Neural progenitor cell (in vitro differentiated cells): ENCODE measurements around the gene PLXNA4. TPM values are rescaled to one million over a fixed set of nuclear protein-coding genes. Genes with fewer than 3 reads are reported as not detected.

ENCODE experiments used
- DNase-seq: peaks from one replicate; pipeline ENCODE4 v3.0.0-alpha.2; 2016; ENCODE audit warnings: low spot score
- H2AFZ ChIP-seq: fragments of 200-600 bp; sonication (generic); replicated peaks from 2 replicates; pipeline ENCODE4 v1.6.1; 2016; ENCODE audit warnings: antibody characterized with exemption
- H3F3A ChIP-seq: fragments of 200-600 bp; sonication (generic); 2 replicates; pipeline ENCODE4 v1.6.1; 2016; ENCODE audit warnings: antibody characterized with exemption, low read depth
- H3K27ac ChIP-seq: fragments of 200-600 bp; sonication (generic); 2 replicates; pipeline ENCODE4 v1.5.1; 2016; ENCODE audit warnings: mild to moderate bottlenecking
- H3K27me3 ChIP-seq: fragments of 200-600 bp; sonication (generic); 2 replicates; pipeline ENCODE4 v1.6.1; 2016; ENCODE audit warnings: mild to moderate bottlenecking, moderate library complexity
- H3K36me3 ChIP-seq: fragments of 200-600 bp; sonication (generic); 2 replicates; pipeline ENCODE4 v1.5.1; 2016
- H3K4me1 ChIP-seq: fragments of 200-600 bp; sonication (generic); 2 replicates; pipeline ENCODE4 v1.6.1; 2016; ENCODE audit warnings: mixed run types
- H3K4me2 ChIP-seq: fragments of 200-600 bp; sonication (generic); 2 replicates; pipeline ENCODE4 v1.6.1; 2016
- H3K4me3 ChIP-seq: fragments of 200-600 bp; sonication (generic); 2 replicates; pipeline ENCODE4 v1.5.1; 2016
- H3K79me2 ChIP-seq: fragments of 200-600 bp; sonication (generic); 2 replicates; pipeline ENCODE4 v1.6.1; 2016; ENCODE audit warnings: low read depth
- H3K9ac ChIP-seq: fragments of 200-600 bp; sonication (generic); 2 replicates; pipeline ENCODE4 v1.6.1; 2016
- H3K9me3 ChIP-seq: fragments of 200-600 bp; sonication (generic); 2 replicates; pipeline ENCODE4 v1.5.1; 2016; ENCODE audit warnings: low read depth
- H4K20me1 ChIP-seq: fragments of 200-600 bp; sonication (generic); 2 replicates; pipeline ENCODE4 v1.6.1; 2016; ENCODE audit warnings: low read depth
- H3K27ac Mint-ChIP-seq: 3 replicates; pipeline ENCODE4 v1.8.0; 2021; ENCODE audit warnings: mixed read lengths
- H3K27me3 Mint-ChIP-seq: 2 replicates; pipeline ENCODE4 v1.8.0; 2022; ENCODE audit warnings: low read depth, mild to moderate bottlenecking, inconsistent platforms, moderate library complexity, mixed read lengths; ENCODE audit not compliant: insufficient read depth
- H3K36me3 Mint-ChIP-seq: 3 replicates; pipeline ENCODE4 v1.8.0; 2021; ENCODE audit warnings: mixed read lengths
- H3K4me1 Mint-ChIP-seq: 3 replicates; pipeline ENCODE4 v1.8.0; 2021; ENCODE audit warnings: mixed read lengths
- H3K4me3 Mint-ChIP-seq: 3 replicates; pipeline ENCODE4 v1.8.0; 2021; ENCODE audit warnings: mild to moderate bottlenecking, moderate library complexity, mixed read lengths
- H3K9me3 Mint-ChIP-seq: 3 replicates; pipeline ENCODE4 v1.8.0; 2020; ENCODE audit warnings: mixed read lengths
- EZH2 ChIP-seq: fragments of 200-600 bp; sonication (generic); IDR thresholded peaks from 2 replicates; pipeline ENCODE4 v1.6.1; 2017; ENCODE audit warnings: antibody characterized with exemption, mild to moderate bottlenecking, moderate library complexity
- EZH2phosphoT487 ChIP-seq: fragments of 200-600 bp; sonication (generic); IDR thresholded peaks from 2 replicates; pipeline ENCODE4 v1.6.1; 2017; ENCODE audit warnings: antibody characterized with exemption
- total RNA-seq: library from RNA; depleted of rRNA; stranded (reverse); fragments of >200 nt; gene quantifications from 2 replicates; pipeline ENCODE4 v1.2.3, GENCODE V29; 2015; ENCODE audit warnings: low replicate concordance
- TF ChIP-seq, protein P1 (sequence below): fragments of 200-600 bp; sonication (generic); IDR thresholded peaks from 2 replicates; pipeline ENCODE4 v1.5.1; 2017; ENCODE audit warnings: antibody characterized with exemption, mild to moderate bottlenecking

The PLXNA4 gene
- total RNA-seq, 1 donor from 2014 or later: 0.49 TPM

DNA sequence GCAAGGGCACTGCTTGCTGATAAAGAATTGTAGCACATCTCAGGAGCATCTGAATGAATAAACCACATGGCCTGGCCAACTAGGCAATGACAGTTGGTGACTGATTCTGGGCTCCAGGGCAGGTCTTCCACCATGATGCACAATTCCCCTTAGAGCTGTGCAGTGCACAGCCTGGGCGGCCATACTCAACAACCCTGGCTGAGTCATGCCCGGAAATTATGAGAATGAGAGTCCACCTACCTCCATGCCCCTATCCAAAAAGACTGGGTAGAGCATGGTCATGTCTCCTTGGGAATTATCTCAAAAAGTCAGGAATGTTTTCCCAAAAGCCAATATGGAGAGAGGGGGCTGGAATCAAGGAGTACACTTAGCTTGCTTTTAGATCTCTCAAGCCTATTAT is 425.6 kb downstream of the PLXNA4 start:
- no peaks in the 10 kb centered on the region for H4K20me1 ChIP-seq

DNA sequence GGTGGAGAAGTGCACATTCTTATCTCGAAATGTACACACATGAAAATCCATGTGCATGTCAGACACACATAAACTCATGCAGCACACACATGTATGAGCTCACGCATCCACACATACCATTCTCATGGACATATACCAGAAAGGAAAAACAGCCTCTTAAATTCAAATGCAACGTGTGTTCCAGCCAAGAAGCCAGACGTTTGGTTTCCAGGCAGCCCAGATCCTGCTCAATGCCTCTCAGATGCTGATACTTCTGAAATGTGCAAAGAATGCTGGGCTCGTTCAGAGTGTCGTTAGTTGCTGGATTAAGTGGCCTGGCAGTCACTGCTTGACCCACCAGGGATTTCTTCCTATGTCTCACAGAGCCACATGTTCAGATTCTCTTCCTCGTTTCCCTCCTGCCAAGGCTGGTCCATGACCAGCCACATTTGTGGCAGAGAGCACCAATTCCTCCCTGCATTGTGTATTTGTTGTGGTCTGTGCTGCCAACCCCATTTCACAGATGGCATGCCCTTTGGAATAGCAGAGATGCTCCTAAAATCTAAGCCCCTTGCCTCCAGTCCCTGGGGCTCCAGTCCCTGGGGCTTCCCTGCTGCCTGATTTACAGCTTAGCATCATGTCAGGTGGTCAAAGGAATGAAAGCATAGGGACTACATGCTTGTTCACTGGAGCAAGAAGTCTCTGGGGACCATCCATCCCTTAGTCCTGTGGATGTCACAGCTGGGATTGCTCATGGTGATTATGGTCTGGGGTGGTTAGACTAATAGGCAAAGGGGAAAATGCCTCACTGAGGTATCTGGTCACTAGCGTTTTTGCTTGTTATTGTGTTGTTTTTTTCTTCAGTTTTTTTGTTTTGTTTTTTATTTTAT is 426.6 kb downstream of the PLXNA4 start:
- H3K4me1 Mint-ChIP-seq: peaks cover 10% of the 10 kb centered on the region

More for the DNA sequence above, 425.6 kb downstream of the PLXNA4 start:
- Mint-ChIP-seq H3K9me3 (no peaks in the 10 kb centered on the region), H3K4me3 (no peak overlapping the region), H3K27me3 (peaks cover 8% of the 10 kb centered on the region), H3K4me1 (peaks cover 13% of the 10 kb centered on the region), H3K36me3 (no peaks in the 10 kb centered on the region), H3K27ac (no peak overlapping the region)
- H3K27ac ChIP-seq: no peak overlapping the region
- H3K79me2 ChIP-seq: no peaks in the 10 kb centered on the region
- no peak overlapping the region for H3K9ac ChIP-seq
- no peak overlapping the region for H3K4me2 ChIP-seq
- no peaks in the 10 kb centered on the region for H3K27me3 ChIP-seq
- no peaks in the 10 kb centered on the region for H3K36me3 ChIP-seq
- no peak overlapping the region for H2AFZ ChIP-seq
- no peaks in the 10 kb centered on the region for H3F3A ChIP-seq
- DNase-seq: no peak
- no peak overlapping the region for H3K4me3 ChIP-seq
- TF ChIP-seq EZH2 (no peak), EZH2phosphoT487 (no peak)
- TF ChIP-seq, protein P1, sequence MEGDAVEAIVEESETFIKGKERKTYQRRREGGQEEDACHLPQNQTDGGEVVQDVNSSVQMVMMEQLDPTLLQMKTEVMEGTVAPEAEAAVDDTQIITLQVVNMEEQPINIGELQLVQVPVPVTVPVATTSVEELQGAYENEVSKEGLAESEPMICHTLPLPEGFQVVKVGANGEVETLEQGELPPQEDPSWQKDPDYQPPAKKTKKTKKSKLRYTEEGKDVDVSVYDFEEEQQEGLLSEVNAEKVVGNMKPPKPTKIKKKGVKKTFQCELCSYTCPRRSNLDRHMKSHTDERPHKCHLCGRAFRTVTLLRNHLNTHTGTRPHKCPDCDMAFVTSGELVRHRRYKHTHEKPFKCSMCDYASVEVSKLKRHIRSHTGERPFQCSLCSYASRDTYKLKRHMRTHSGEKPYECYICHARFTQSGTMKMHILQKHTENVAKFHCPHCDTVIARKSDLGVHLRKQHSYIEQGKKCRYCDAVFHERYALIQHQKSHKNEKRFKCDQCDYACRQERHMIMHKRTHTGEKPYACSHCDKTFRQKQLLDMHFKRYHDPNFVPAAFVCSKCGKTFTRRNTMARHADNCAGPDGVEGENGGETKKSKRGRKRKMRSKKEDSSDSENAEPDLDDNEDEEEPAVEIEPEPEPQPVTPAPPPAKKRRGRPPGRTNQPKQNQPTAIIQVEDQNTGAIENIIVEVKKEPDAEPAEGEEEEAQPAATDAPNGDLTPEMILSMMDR: no peak
- no peaks in the 10 kb centered on the region for H3K4me1 ChIP-seq
- no peaks in the 10 kb centered on the region for H3K9me3 ChIP-seq

DNA sequence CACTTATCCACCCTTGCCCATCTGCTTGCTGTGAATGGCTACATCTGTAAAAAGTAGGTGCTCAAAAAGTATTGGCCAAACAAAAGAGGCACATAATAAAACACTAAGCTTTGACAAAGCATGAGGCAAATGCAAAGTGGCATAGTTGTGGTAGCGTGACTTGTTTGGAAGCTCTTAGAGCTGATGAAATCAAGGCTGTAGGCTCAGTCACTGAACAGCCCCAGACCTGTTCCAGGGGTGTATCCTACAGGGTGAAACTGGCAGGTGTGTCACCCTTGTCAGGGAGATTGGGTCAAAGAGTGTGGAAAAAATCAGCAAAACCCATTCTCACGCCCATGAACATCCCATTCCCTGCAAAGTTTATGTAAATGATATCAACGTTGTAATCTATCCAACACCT is 427.4 kb downstream of the PLXNA4 start:
- Histone ChIP-seq H3K27ac (no peak overlapping the region), H3K4me2 (no peak overlapping the region), H3K79me2 (no peaks in the 10 kb centered on the region), H3K4me1 (no peaks in the 10 kb centered on the region), H3K9ac (no peak overlapping the region), H2AFZ (no peak overlapping the region), H3F3A (no peaks in the 10 kb centered on the region), H3K4me3 (no peak overlapping the region), H3K27me3 (no peaks in the 10 kb centered on the region), H3K36me3 (no peaks in the 10 kb centered on the region), H3K9me3 (no peaks in the 10 kb centered on the region), H4K20me1 (no peaks in the 10 kb centered on the region)
- Mint-ChIP-seq H3K4me1 (peaks cover 7% of the 10 kb centered on the region), H3K36me3 (no peaks in the 10 kb centered on the region), H3K27ac (no peak overlapping the region), H3K9me3 (no peaks in the 10 kb centered on the region), H3K27me3 (peaks cover 5% of the 10 kb centered on the region), H3K4me3 (no peak overlapping the region)
- DNase-seq: no peak
- no peak for TF ChIP-seq EZH2phosphoT487
- TF ChIP-seq, protein P1: no peak
- no peak for TF ChIP-seq EZH2

More for the DNA sequence above, 426.6 kb downstream of the PLXNA4 start:
- H3K4me2 ChIP-seq: no peak overlapping the region
- no peaks in the 10 kb centered on the region for H3K4me1 ChIP-seq
- Mint-ChIP-seq H3K27ac (no peak overlapping the region), H3K4me3 (no peak overlapping the region), H3K9me3 (no peaks in the 10 kb centered on the region), H3K27me3 (peaks cover 7% of the 10 kb centered on the region), H3K36me3 (no peaks in the 10 kb centered on the region)
- no peaks in the 10 kb centered on the region for H3F3A ChIP-seq
- H3K4me3 ChIP-seq: no peak overlapping the region
- H3K36me3 ChIP-seq: no peaks in the 10 kb centered on the region
- TF ChIP-seq, protein P1: no peak
- no peak for TF ChIP-seq EZH2phosphoT487
- no peak for TF ChIP-seq EZH2
- H3K79me2 ChIP-seq: no peaks in the 10 kb centered on the region
- H4K20me1 ChIP-seq: no peaks in the 10 kb centered on the region
- no peak overlapping the region for H3K9ac ChIP-seq
- no peak overlapping the region for H3K27ac ChIP-seq
- DNase-seq: no peak
- H3K27me3 ChIP-seq: no peaks in the 10 kb centered on the region
- H2AFZ ChIP-seq: no peak overlapping the region
- no peaks in the 10 kb centered on the region for H3K9me3 ChIP-seq
